ENCODE measurements around the gene SPTBN1.

Gene SPTBN1

DNA sequence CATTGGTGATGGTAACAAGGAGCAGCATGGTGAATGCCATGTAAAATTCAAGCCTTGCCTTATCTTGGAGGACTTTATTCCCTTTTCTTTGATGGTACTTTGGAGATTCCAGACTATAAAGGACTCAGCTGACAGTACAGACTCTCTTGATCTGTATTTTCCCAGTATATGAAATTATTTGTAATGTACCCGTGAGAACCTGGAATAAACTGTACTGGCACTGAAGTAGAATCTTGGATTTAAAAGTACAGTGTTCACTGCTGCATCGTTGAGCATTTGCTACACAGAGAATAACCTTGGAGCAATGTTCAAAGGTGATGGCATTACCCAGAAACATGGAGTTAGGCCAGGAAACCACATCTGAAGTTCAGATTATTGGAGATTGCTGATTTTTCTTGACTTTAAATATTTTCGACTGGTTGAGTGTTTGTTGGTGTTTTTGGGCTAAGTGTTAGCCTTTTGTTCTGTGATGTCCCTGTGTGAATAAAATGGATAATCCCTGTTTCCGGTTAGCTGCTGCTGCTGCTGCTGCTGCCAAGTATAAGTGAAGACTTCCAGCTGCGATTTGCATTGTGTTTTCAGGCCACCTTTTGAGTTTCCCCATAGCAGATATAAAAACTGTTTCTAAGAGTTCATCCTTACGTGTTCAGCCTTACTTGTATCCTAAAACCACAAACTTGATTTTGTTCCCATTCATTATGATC, 122.0 kb downstream of the SPTBN1 start:
- DNase-seq, result no peak

DNA sequence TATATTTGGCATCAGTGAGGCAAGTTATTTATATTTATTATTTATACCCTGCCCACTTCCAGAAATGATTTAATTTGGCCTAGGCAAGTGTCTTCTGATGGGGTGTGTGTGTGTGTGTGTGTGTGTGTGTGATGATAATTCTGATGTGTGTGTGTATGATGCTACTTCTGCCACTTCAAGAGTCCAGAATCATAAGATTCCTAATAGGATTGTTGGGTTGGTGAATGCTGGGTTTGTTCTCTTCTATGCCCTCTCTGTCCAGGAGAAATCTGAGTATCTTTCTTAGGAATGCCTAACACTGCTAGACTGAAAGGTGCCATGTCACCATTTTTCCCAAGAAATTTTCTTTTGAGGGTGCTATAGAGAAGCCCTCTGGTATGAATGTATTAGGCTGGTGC, 122.5 kb downstream of the SPTBN1 start:
- DNase-seq, result no peak

DNA sequence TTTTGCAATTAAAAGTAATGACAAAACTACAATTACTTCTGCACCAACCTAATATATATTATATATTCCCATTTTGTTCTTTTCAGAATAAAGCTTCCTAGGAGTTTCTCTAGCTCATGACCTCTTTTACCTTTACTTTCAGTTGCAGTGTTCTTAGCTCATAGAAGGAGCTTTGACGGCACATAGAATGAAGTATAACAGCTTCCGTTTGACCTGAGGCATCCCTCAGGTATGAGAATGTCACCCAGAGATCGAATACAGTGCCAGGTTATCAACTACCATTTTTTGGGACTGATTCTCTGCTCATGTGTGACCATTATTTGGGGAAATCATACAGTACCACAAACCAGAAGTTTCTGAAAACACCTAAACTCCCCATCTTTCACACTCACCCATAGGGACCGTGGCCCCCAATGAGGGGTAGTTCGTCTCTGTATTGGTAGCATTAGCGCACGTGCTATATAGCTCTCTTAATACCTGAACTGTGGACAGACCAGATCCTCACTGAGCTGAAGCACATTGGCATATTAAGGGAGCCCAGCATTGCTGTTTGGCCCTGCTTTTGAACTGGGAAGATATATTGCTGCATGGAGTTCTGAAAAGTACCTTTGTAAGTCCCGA, 123.0 kb downstream of the SPTBN1 start:
- no peak for DNase-seq

DNA sequence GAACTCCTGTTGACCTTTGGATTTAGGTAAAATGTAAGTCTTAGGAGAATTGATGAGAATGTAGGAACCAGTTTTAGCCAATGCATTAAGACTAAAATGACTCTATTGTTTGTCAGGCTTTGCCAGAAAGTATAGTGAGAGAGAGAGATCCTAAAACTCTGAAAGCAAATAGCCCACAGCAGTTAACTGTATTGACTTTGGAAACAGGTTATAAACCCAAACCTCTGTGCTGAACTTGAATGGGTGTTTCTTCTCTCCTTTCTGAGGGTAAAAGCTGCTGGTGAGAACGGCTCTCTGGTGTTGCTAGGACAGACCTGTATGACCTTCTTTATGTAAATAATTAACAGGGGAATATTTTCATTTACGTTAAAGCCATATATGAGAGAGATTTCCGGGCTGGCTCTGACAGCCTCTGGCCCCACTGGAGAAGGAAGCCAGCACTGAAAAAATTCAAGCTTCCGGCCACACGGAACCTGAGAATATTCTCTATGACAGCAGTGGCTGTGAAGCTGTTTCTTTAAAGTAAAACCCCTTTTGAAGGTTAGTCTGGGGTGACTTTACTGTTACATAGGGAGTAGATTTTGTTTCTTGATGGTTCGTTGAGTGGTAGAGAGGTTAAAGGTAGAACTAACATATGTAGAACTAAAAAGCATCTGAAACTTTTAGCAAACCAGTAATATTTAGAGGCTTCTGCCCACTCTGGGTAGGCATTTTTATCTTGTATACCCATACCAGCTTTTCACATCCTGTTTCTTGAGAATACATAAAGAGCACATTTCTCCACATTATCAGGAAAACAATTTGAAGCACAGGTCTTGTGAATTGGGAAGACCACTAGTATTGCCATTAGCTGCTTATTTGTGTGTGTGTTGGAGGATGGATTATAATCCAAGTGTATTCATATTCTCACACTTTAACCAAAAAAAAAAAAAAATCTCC, 123.8 kb downstream of the SPTBN1 start:
- no peak for DNase-seq

DNA sequence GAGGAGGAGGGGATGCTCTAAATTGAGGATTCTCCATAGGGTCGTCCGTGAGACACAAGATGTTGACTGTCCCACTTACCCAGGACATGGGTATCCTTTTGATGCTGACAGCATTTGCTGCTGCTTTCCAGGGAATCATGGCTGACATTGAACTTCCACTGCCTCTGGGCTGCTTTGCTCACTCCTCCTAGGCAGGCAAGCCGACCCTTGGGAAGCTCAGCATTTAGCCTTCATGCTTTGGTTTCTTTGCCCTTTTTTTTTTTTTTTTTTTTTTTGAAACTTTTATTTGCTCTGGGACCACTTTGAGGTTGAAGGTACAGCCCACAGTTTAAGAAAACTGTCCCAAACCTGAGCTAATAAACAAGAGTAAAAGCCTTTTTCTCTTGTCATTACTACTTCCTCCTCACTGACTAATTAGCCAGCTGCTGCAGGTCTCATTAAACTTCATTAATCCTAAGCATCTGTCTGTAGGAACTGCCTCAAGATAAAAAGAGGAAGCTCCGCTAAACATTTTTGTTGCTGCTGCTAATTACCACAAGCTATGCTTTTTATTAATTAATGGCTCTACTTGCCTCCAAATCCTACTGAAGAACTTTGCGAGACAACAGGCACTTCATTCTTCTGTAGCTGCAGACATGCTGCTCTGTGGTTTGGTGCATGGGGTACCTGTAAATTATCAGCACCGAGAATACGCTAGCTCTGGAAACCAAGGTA, 125.4 kb downstream of the SPTBN1 start:
- no peak for DNase-seq

DNA sequence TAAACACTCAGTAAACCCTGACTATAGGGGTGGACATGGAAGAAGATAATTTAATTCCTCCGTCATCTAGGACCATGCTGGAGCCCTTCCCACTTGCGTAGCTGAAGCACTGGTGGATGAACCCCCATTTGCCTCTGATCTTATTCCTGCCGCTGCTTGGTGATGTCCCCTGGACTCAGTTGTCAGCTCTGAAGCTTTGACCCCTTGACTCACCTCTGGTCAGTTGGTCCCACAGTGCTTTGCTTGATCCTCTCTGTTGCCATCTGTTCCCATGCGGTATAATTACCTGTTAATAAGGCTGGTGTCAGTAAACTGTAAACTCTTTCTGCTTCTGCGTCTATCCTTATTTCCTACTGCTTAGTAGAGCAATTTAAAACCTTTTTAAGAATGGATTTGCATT, 126.9 kb downstream of the SPTBN1 start:
- no peak for DNase-seq

DNA sequence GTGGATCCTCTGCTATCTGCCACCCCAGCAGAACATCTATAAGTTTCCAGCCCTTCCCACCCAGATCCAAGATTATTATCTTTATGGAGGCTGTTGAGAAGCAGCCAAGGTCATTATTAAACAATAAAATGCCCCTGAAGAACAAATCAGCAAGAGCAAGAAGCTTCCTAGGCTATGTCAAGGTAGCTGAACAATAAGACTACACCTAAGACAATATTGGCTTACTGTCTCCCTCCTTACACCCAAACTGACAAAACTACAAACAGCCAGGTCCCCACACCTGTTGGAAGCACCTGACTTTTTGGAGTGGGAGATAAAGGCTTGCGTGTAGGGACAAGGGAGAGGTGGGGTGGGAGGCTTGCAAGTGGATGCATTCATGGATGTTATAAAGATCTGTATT, 128.5 kb downstream of the SPTBN1 start:
- DNase-seq, result no peak

DNA sequence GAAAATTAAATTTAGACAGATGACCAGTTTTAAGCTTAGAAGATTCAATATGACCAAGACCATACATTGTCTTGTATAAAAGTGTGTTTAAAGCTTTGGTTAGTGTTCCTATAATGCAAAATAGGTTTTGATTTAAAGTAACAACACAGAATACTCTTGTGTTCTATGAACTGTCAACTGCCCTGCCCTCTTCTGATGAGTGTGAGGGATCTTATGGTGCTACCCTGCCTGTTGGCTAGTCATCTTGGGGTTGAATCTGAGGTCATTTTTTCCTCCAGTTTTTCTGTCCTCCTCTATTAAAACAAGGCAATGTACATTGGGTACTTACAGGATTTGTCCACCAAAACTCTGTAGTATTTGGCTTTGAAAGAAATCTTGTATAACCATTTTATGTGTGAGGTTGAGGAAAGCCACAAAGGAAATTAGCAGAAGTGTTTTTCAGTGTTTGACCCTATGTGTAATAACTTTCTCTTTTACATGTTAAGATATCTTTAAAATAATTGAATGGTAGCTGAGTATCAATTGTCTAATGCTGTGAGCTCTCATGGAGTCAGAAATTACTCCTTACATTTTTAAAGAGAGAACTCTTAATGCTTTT, 129.1 kb downstream of the SPTBN1 start:
- no peak for DNase-seq

DNA sequence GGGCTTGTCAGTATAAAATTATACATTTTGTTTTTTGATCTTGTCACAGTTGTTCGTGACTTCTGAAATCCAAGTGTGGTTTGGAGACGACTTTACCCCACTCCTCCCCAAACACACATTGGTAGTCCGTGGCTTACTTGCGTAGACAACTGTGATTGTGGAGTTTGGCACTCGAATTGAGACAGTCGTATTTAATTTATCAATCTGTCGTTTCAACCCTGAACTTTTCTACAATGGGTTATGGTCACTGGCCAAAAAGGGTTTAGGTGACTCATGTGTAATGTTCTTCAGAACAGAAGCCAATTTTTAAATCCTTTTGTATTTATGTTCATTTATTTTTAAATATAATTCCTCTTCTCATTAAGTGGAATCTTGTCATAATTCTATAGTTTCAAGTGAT, 129.9 kb downstream of the SPTBN1 start:
- DNase-seq, result no peak

DNA sequence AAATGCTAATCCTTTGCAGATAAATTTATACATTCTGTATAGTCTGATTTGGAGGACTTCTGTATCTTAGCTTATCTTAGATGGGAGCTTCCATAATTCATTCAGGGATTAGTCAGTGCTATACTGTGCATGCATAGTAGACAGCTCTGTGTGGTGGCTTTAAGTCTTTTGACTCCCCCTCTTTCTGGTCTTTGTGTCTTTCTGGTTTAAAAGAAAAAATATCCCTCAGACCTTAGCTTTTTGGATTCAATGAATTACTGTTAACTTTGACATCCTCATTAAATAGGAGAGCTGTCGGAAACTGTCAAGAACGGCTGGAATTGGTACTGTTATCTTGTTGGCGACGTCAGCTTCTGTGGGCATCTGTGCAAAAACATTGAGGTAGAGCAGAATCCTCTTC, 130.4 kb downstream of the SPTBN1 start:
- DNase-seq, result no peak

DNA sequence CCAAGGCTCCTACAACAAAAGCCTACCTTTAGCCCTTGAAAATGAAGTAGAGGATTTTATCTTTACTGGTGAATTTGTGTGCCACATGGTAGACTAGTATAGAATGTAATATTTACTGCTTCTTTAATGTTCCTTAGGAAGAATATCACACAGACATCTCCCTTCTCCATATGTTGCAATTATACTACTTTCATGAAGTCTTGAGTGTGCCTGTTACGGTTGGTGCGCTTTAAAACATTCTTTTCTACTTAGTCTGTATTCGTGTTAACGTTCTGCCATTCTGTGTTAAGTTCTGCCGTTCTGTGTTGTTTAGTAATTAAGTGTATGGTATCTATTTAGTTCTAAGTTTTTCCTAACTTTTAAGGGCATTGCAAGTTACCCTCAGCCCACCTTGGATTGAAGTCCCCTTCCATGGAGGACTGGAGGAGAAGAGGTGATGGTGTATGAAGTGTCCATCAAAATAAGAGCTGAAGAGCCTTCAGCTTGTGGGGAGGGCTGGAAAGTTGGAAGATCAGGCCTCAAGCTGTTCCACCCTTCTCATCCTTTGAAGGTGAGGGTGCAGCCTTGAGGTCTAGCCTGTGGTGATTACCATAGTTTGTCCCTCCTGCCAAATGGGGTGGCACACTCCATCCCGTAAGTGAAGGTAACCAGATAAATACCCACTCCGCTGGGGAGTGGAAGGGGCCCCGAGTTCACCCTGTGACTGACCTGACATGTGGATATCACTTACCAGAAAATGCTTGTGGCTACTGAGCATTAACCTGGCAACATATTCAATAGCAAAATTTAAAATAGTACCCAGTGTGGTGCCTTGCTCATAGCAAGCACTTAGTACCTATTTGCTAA, 131.3 kb downstream of the SPTBN1 start:
- no peak for DNase-seq

DNA sequence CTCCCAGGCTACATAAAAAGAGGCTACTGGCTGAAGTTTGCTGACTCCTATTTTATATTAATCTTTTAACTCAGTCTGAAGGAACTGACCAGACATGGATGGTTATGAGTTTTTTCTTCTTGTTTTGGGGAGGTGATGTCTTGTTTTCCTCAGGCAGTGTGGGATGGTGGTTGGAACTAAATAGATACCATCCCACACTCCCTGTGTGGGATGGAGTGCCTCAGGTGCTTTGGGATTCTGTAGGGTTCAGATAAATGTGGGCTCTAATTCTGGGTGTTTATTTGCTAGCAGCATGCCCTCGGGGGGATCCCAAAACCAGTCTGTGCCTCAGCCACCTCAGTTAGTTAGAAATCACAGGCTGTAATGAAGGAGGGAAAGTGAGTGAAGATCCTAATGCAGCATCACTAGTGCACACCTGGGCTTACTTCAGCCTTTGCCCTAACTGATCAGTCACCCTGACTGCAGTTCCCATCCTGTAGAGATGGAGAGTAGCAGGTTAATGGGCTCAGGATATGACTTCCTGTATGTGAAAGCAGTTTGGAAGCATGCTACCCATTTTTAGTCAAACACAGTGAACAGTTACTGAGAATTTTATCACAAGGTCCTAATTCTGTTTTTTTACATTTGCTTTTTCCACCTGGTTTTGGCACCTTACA, 132.2 kb downstream of the SPTBN1 start:
- no peak for DNase-seq

DNA sequence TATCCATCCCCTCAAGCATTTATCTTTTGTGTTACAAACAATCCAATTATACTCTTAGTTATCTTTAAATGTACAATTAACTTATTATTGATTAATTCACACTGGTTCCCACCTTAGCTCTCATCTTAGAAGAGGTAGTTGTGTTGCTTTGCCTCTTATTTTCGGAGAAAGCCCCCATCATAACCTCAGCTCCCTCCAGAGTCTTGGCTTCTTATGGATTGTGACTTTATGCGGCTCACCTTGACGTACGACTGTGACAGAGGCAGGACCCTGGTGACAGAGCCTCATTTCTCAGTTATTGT, 132.9 kb downstream of the SPTBN1 start:
- DNase-seq, result no peak

DNA sequence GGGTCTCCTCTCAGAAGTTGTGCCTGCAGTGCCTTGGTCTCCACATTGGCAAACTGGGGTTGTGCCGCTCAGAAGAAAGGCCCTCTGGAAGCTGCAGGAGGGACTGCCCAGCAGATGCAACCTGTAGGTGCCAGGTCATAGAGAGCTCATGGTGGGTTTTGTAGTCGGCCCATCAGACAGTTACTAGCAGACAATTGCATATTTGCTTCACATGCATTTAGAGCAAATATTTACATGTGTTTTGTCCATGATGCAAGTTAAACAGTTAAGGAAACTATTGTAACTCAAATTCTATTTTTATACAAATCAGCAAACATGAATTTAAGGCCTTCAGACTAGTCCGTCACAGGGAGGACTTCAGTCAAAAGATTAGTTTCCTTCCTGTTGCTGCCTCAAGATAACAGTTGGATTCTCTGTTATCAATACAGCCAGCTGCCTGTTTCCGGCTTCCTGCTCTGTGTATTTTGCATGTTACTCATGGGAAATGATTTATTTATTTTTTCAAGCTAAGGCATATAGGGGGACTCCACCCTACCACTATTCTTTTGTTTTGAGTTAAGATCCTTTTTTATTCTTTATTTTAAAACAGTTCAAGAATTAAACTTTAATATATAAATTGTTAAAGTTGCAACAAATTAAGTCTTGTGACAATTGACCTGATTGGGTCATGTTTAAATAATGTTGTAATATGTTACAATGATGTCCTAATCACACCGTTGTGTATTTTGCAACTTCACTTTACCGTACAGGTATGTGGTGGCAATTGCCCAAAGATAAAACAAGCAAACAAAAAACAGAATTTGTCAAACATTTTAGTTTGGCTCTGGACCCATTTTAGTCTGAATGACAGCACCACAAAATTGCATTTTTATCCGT, 133.5 kb downstream of the SPTBN1 start:
- DNase-seq, result no peak

DNA sequence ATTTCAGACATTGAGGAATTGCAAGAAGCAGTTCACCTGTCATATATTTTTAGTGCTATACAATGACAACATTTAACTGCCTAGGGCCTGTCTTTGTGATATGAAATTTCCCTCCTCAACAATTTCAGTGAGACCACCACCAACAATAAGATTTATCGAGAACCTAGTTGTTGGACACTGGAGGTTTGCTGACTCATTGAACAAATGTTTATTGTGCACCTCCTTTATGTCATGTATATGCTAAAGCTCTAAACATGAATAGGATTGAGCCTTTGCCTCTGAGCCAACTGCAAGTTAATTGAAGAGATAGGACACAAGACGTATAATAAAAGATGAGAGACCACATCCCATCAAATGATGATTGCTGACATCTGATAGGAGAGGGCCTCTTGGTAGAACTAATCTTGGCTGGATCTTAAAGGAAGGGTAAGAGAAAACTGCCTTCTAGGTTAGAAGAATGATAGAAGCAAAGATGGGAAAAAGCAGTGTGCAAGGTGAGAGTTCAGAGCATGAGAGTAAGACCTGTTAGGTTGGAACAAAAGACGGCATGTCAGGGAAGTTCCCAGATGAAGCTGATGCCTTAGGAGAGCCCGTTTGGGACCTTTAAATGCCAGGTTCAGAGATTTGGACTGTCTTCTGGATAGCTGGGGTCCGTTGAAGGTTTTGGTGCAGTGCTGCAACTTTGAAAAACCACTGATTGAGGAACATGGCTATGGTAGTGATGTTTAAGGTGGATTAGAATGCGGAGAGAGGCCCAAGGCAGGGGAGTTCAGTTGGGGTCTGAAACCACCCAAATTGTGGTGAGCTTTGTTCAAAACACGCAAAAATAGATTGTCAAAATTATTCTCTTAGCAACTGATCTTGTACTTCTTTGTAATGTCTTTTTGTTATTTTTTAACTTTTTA, 134.3 kb downstream of the SPTBN1 start:
- DNase-seq, result no peak

DNA sequence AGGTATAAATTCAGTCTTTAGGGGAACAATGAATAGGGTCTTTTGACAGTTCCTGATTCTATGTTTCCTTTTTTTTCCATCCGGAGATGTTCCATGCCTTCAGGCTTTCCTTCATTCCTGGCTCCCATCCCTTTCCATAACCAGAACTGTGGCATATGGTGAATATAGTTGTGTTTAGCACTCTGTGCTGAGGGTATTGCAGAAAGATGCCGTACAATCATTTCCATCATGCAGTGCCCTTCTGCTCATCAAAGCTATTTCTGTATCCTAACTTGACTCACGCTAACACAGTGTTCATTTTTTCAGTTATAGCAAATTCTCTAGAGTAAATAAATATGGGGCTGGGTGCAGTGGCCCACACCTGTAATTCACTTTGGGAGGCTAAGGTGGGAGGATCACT, 135.4 kb downstream of the SPTBN1 start:
- no peak for DNase-seq

DNA sequence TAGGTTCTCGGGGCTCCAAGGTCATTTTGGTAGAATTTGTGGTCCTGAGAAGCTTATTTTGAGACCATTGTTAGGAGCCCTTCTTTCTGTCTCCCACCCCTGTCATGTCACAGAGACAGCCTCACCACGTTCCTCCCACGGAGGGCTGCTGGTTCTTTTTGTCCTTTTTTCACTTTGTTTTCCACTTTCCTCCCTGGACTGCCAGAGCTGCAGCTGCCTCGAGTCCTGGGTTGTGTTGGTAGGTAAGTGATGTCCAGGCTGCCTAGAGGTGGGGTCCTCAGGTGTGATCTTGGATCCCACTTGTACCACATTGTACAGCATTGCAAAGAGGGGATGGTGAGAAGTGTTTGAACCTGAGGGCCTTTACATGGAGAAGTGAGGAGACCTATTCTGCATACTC, 137.1 kb downstream of the SPTBN1 start:
- DNase-seq, result no peak

DNA sequence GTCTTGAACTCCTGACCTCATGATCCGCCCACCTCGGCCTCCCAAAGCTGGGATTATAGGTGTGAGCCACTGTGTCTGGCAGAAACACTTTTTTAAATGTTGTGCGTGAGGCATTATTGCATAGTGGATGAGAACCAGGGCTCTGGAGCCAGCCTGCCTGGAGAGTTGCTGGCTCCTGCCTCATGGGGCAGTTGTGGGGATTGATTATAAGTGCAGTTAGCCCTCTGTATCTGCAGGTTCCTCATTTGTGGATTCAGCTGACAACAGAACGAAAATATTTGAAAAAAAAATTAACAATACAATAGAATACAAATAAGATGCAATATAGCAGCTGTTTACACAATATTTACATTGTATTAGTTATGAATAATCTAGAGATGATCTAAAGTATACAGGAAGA, 137.9 kb downstream of the SPTBN1 start:
- no peak for DNase-seq

DNA sequence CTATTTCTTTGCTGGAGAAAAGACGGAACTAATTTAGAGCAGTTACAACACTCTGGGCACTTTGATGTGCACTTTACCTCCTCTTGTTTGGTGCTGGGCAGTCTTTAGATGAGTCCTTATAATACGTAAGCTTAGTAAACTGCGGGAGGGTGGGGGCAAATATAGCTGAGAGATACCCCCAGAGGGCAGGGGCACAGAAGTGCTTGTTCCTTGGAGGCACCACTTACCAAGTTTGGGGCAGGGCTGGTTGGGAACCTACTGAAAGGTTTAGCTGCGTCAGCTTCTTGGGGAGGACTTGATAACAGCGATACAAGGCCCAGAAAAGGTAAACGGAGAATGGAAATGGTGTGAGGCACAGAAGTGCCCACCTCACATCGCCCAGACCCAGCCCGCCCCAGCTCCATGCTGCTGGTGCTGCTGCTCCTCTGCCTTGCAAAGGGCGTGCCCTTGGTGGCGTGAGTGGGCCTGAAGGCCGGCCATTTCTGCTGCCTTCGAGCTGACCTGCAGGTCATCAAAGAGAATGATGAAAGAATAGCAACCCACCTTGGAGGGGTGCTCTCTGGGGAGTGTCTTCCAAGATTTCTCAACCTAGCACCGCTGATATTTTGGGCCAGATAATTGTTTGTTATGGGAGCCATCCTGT, 139.2 kb downstream of the SPTBN1 start:
- DNase-seq, result no peak
